Measurements from ENCODE around the gene MTHFR.
"Not testable (repeated sequence)": the region's sequence is repeated elsewhere in the genome, so short reads cannot be mapped to it uniquely, and the experiment has no call there.

Gene MTHFR

GRCh38 chr1:11831945-11832725 is 26.4 kb upstream of the MTHFR start:
- DNase-seq, result no peak

DNA sequence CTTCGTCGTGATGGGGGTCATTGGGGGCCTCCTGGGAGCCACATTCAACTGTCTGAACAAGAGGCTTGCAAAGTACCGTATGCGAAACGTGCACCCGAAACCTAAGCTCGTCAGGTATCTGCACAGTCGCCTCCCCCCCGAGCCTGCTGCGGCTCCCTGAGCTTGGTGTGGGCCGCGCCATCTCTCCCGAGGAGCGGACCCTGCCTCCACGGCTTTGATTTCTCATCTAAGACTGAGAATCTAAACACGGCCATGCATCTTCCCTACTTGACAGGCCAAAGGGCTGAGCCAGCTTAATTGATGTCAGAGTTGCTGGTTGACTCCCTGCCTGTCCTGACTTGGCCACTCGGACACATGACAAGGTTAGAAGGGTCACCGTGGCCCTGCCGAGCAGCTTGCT is 22.7 kb upstream of the MTHFR start:
- no peak for DNase-seq

GRCh38 chr1:11826946-11827345 is 21.2 kb upstream of the MTHFR start:
- no peak for DNase-seq

DNA sequence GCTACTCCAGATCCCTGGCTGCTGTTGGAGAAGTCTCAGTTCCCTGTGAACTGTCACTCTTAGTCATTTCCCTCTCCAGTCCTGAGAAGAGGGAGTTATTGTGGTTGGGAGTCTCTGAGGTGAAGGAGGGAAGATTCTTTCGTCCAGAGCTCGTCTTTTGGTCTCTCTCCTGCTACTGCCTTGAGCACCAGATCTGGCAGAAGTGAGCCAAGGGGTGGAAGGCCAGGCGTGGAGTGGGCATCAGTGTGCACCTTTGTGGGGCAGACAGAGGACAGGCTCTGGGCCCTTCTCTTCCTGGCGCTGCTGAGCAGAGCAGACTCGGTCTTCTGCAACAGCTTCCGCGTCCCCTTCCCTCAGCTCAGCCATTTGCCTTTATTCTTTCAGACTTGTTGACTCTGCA is 19.4 kb upstream of the MTHFR start:
- DNase-seq, result no peak

DNA sequence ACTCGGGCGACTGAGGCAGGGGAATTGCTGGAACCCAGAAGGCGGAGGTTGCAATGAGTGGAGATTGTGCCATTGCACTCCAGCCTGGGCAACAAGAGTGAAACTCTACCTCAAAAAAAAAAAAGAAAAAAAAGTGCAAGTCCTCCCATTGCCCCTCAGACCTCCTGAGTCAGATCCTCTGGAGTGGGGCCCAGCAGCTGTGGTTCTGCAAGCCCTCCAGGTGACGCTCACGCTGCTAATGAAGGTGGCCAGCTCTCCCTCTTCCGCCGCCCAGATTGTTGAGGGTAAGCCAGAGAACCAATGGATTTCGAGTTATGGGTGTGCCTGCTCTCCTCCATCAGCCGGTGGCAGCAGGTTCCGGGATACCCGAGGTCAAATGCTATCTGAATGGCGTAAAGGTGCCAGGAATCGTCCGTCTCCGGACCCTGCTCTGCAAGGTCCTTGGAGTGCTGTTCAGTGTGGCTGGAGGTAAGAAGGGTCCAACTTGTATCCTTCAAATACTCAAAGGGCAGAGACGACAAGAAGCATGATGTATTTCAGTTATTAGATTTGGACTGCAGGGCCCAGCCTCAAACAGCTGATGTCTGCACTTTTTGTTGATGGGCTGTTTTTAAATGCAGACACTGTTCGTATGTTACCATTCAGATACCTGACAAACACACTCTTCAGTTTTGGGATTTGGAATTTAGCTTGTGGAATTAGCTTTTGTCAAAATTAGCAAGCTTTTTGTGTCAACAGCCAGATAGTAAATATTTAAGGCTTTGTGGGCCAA is 17.8 kb upstream of the MTHFR start:
- no peak for DNase-seq

DNA sequence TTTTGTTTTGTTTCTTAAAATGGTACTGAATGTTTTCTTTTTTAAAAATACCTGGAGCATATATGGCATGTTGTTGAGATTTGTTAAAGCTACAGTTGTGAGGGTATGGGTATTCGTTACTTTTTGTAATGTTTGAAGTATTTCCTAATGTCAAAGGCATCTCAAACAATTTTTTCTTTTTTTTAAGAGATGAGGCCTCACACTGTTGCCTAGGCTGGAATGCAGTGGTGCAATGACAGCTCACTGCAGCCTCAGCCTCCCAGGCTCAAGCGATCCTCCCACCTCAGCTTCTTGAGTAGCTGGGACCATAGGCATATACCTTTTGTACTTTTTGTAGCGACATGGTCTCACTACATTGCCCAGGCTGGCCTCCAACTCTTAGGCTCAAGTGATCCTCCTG is 16.3 kb upstream of the MTHFR start:
- no peak for DNase-seq

DNA sequence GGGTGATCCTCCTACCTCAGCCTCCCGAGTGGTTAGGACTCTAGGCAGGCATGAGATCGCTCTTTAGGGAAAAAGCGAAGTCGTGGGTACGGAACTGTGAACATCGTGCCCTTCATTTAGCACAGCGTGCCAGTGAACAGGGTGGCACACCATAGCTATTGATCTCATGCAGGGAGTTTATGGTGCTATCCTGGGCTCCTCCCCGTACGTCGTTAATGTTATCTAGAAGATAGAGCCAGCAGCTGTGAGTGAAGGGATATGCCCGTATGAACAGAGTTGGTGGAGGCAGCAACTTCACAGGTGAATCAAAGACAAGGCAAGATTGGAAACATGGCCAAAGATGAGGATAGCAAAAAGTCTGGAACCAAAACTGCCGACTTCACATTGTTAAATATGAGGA is 11.4 kb upstream of the MTHFR start:
- DNase-seq, result no peak

- DNase-seq, result no peak
Observed at GRCh38 chr1:11813021-11813420, 7.3 kb upstream of the MTHFR start.

DNA sequence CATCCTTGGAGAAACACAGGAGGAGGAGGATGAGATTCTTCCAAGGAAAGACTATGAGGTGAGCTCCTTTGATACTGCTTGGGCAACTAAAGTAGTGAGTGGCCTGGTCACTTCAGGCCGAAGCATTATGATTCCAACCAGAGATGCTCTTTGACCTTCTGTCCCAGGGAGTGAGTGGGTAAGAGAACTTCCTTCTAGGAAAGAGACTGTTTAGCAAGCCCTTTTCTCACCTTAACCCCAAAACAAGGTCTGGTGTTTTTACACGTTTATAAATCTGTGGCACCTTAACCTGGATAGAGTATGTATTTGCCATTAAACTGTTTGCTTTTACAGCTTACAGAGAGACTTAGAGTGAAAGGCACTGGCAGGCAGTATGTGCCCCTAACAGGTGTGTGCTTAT is 1.4 kb upstream of the MTHFR start:
- DNase-seq, result no peak

GRCh38 chr1:11806307-11806936 is 658 bp upstream of the MTHFR start:
- DNase-seq, result no peak

- peak; percentile 21 for DNase-seq
Observed at GRCh38 chr1:11804666-11805421, 920 bp downstream of the MTHFR start.

DNA sequence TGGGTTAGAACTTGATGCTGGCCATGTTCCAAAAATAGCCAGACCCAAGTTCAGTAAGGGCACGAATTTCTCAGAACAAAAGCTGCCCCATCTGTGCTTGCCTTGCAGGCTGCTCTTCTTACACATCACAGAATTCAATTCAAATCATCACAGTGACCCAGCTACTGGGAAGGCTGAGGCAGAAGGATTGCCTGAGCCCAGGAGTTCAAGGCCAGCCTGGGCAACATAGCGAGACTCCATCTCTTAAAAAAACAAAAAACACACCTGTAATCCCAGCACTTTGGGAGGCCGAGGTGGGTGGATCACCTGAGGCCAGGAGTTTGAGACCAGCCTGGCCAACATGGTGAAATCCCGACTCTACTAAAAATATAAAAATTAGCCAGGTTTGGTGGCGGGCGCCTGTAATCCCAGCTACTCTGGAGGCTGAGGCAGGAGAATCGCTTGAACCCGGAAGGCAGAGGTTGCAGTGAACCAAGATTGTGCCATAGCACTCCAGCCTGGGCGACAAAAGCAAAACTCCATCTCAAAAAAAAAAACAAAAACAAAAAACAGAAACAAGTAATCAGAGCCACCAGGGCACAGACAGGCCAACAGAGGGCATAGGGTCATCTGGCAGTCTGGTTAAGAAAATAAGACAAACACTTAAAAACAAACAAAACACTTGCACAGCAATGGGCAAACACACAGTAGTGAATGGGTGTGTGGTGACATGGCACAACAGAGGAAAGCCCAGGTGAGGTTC is 1.7 kb downstream of the MTHFR start:
- DNase-seq, result not testable (repeated sequence)

DNA sequence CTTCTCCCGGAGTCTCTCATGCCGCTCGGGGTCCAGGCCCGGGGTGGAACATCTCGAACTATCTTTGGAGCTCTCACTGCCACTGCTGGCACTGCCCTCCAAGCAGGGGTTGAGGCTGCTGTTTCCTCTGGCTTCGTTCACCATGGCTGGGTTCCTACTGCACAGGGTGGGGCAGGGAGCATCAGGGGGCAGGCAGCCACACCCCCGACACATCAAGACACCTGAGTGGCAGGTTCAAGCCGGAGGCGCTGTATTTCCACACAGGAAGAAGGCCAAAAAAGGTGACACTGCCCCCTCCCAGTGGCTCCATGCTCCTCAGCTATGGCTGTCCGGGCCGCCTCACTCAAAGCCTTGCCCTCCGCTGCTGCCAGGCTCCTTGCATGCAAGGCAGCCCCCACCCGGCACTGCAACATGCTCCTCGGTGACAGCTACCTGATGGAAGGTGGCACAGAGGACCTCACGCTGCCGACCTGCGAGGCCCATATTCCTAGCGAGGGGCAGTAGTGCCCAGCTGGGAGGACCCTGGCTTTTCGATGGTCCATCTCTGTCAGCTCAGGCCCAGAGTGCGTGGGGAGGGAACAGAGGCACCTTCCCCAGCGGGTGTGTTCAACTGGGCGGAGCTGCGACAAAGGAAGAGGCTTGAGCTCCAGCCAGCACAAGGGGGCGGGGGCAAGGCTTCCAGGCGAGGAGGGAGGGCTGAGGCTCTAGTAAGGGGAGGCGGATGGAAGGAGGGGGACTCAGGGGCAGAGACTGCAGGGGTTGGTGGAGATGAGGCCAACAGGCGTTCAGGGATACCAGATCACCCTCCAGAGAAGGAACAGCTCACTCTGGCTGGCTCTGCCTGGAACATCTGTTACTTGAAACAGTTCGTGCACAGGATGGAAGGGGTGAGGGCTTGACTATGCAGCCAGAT is 2.5 kb downstream of the MTHFR start:
- DNase-seq, result peak; percentile 74

DNA sequence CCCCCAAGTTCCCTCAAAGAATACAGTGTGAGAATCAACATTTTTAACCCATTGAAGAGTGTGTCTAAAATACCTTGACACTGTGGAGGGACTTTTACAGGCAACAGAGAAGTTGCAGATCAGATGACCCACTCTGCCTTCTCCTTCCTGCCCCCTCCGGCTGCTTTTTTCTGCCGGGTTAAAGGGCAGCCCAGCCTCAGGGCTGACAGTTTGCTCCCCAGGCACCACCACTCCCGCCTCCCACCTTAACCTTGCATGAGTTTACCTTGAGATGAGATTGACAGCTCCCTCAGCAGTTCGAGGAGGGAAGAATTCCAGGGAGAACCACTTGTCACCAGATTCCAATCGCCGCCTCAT is 3.2 kb downstream of the MTHFR start:
- DNase-seq, result no peak

DNA sequence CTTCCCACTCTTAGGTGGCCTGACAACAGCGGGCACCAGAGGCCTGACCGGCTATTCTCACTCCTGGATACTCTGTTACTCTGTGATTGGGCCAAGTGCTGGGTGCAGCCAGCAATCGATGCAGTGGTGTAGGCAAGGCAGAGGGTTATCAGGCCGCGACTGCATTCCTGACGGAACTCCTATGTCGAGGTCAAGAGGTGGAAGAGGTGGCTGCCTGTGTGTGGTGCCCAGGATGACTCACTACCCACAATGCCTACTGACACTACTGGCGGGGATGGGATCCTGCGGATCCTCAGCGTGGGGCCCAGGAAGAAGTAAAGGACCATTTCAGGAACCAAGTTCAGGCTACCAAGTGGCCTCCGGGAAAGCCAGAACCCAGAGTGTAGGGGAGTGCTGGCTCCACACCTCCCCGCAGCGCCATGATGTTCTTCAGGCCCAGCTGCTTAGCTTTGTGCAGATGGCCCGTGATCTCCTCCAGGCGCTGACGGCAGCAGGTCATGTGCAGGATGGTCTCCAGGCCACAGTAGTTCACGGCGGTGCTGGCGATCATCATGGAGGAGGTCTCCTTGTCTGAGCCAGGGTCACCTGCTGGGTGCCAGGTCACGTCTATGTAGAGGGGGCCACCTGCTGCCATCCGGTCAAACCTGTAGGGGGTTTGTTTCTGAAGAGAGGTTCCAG is 4.9 kb downstream of the MTHFR start:
- DNase-seq, result no peak

GRCh38 chr1:11800391-11800755 is 5.4 kb downstream of the MTHFR start:
- DNase-seq, result no peak

- no peak for DNase-seq
Observed at GRCh38 chr1:11799896-11800295, 5.9 kb downstream of the MTHFR start.

DNA sequence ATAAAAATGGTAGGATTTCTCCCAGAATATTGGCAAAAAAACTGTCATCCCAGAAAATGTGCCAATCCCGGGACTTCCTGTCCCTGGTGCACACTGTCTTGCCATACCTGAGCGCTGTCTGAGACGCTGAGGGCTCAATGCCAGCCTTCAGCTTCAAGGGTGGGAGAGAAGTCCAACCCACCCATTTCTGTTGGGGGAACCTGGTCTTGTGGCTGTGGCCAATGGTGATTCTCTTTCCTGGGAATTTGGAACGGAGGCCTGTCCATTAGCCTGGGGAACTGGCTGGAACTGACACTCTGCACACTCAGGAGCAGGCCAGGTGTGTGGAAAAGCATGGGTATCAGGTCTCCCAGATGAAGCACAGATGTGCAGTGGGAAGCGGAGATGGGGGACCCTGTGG is 6.7 kb downstream of the MTHFR start:
- no peak for DNase-seq

DNA sequence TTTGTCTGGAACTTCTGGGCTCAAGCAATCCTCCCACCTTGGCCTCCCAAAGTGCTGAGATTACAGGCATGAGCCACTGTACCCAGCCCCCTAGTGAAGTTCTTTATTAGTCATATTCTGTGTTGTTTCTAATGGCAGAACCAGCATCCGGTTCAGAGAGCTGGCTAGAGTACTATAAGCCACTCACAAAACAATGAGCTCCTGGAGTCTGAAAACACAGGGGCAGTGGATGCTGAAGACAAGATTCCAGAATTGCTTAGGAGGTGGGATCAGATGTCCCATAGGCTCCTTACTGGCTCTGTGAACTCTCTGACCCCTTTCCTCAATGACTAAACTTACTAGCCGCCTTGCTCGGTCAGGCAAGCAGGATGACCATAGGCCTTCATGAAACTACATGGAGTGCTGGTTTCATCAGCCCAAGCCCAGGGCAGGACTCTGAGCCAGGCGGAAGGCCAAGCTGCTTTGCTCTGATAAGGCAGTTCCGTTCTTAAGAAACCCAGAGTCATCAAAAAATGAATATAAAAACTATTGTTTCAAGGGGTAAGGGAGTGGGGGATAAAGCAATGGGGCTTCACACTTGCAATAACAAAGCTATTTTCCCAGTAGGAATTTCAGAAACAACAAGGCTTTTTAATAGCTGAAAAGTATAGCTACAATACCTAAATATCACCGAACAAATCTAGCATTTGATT is 8.1 kb downstream of the MTHFR start:
- no peak for DNase-seq
